COR-L47 (cell line): ENCODE results near the gene LYPD4.

Experiments
- DNase-seq: peaks from one replicate; lab custom pipeline; 2025; lab: John Stamatoyannopoulos, UW

Gene LYPD4

GRCh38 chr19:41850381-41850780 is 5.9 kb upstream of the LYPD4 start:
- no peak for DNase-seq

GRCh38 chr19:41849067-41849466 is 4.6 kb upstream of the LYPD4 start:
- DNase-seq = no peak

DNA sequence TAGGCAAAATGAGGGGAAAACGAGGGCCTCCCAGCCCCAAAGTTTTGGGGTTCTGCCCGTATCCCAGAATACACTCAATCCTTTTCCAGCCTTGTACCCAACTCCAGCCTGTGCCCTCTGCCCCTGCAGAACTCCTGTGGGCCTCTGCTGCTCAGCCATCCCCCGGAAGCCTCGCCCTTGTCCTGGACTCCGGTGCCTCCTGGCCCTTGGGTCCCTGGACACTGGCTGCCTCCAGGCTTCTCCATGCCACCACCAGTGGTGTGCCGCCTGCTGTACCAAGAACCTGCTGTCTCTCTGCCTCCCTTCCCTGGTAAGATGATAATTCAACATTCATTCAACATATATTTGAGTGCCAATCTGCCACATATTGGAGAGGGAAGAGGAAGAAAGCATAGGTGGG is 4.2 kb upstream of the LYPD4 start:
- no peak for DNase-seq

DNA sequence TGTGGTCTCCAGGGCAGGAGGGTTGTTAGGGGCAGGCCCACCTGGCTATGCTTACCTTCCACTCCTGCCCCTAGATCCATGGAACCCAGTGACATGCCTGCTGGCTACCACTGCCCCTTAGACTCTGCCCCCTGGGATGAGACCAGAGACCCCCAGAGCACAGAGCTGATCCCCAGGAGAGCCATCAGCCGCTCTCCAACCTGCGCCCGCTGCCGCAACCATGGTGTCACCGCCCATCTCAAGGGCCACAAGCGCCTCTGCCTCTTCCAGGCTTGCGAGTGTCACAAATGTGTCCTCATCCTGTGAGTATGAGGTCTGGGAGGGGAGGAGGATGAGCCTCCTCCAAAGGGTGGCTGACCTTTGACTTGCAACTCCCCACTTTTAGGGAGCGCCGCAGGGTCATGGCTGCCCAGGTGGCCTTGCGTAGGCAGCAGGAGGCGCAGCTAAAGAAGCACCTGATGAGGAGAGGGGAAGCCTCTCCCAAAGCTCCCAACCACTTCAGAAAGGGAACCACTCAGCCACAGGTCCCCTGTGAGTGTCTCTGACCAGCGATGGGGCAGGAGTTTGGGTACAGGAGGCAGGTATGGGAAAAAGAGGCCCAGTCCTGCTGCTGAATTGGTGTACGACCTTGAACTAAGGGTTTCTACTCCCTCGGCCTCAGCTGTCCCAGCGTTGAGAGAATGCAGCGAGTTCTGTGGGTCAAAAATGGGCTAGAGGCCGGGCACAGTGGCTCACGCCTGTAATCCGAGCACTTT is 3.0 kb upstream of the LYPD4 start:
- no peak for DNase-seq

DNA sequence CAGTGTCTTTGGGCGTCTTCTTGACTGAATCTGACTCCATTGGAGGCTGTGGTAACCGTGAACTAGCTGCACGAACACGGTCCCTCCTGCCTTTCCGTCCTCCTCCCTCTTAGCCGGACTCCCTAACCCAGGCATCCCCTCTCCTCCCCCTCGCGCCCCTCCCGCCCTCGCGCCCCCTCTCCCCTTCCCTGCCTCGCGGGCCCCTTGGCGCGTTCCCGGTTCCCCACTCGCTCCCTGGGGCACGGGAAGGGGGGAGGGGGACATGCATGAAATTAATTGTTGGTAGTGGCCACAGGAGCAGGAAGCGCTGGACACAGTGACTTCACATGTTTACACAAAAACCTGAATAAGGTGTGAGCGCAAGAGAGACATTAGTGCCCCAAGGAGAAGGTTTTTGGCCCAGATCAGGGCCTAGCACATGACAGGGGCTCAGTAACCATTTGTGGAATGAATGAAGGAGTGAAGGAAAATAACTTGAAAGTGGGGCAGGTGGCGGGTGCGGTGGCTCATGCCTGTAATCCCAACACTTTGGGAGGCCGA is 638 bp upstream of the LYPD4 start:
- no peak for DNase-seq

- no peak for DNase-seq
Observed at GRCh38 chr19:41845001-41845050, 343 bp upstream of the LYPD4 start, which contains the start of gene DMRTC2. Gene DMRTC2 (plus strand): TSS chr19:41845042. CDS start chr19:41847429, 2,387 bp downstream.

- DNase-seq = no peak
Observed at GRCh38 chr19:41843371-41843770, 1.1 kb downstream of the LYPD4 start.

DNA sequence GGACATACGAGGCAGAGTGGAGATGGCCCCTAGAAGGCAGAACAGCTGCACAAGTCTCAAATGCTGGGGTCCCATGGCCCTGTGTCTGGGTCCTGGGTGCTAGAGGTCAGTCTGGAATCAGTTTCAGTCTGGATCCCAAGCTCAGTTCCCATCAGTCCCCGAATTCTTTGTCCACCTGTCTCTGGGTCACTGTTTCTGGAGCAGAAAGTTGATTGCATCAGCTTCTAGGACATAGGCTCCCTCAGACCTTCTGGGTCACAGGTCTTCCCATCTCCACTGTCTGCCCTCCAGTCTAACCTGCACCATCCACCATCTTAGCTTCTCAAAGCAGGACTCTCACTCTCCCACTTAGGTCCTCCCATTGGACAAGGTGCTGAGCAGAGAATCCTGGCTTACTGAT is 5.3 kb downstream of the LYPD4 start:
- no peak for DNase-seq

DNA sequence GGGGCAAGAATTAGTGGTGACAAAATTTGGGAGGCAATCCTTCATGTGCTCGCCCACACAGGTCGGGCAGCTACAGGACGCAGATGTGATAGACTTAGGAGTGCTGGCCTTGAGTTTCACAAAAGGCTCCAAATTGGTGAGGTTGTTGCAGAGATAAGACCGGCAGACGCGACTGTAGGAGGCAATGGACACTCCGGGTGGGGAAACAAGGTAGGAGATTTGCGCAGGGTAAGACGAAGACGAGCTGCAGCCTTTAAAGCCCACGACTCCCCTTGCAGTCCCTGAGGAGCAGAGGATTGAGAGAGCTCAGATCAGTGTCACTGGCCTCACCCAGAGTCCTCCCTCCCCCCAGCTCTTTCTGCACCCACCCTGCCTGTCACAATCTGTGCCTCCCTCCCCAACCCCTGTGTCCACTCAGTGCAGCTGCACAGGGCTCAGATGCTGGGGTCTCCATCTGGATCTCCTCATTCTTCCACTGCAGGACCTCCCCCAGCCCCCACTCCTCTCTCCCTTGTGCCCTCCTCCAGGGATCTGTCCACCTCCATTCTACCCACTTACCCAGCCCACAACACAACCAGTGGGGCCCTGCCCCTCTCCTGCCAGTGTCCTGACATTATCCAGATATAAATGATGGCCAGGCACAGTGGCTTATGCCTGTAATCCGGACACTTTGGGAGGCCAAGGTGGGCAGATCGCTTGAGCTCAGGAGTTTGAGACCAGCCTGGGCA is 6.3 kb downstream of the LYPD4 start:
- DNase-seq = no peak

DNA sequence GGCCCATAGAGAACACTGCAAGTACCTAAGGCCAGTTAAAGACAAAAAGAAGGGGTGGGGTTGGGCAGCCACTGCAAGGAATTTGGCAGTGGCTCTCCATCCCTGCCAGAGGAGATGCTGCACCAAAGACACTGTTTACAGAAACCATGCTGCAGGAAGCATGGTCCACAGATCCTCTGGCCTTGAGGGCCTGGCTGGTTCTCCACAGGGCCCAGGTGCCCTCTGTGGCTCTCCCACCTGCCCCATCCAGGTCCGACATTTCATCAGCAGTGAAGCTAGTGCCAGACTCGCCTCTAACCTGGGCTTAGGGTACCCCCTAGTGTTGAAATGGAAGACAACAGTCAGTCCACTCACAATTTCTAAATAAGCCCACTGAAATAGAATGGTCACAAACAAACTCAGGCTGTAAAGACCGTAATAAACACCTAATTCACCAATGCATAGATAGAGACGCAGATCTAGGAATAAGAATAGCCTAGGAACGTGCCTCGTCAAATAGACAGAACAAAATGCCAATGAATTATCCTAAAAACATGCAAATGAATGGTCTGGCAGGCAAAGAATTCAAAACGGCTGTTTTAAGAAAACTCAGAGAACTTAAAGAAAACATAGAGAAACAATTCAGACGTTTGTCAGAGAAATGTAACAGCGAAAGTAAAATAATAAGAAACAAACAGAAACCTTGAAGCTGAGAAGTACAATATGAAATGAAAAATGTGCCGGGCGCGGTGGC is 23.3 kb downstream of the LYPD4 start:
- DNase-seq = peak; percentile 69

- DNase-seq = no peak
Observed at GRCh38 chr19:41816761-41817160, 27.7 kb downstream of the LYPD4 start.

DNA sequence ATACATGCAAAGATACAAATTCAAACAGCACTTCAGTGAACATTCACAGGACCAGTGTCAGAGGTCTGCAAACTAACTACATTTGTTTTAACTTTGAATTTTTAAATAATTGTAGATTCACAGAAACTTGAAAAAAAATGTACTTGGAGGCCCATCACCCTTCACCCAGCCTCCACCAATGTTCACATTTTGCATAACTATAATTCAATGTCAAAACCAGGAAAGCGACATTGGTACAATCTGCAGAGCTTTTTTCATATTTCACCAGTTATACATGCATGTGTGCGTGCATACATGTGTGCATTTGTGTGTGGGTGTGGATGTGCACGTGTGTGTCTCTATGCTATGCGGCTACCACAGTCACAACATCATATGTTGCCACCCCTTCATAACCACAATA is 29.2 kb downstream of the LYPD4 start:
- no peak for DNase-seq

GRCh38 chr19:41813911-41814310 is 30.6 kb downstream of the LYPD4 start:
- DNase-seq = no peak

DNA sequence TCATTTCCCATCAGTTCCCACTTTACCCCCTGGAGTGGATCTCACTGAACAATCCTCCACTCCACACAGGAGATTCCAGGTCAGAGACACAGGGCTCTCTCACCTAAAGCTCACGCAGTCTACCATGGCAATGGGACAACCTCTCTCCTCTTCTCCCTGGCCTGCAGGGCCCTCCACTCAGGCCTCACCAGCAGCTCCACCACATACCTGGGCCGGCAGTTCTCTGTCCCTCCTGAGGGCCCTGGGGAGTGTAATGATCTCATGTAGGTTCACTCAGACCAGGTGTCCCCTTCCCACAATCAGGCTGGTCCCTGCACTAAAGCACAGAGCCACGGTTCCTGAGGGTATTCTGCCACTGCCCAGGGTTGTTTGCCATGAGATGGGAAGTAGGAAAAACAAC is 32.5 kb downstream of the LYPD4 start:
- no peak for DNase-seq

GRCh38 chr19:41811036-41811435 is 33.4 kb downstream of the LYPD4 start:
- DNase-seq = no peak

DNA sequence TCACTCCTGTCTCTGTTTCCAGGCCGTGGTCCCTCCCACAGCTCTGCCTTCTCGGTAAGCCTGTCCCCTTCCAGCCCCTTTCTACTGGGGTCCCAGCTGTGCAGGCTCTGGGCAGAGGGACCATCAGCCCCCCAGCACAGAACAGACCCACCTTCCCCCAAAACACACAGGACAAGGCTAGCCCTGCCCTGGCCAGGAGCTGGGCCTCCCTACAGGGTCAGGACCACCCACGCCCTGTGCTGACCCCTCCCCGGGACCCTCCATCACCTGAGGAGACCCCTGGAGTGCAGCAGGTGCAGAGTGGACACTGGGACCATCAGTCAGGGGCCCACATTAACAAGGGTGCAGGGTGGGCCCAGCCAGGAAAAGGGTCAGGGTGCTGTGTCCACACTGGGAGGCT is 34.2 kb downstream of the LYPD4 start:
- DNase-seq = no peak

DNA sequence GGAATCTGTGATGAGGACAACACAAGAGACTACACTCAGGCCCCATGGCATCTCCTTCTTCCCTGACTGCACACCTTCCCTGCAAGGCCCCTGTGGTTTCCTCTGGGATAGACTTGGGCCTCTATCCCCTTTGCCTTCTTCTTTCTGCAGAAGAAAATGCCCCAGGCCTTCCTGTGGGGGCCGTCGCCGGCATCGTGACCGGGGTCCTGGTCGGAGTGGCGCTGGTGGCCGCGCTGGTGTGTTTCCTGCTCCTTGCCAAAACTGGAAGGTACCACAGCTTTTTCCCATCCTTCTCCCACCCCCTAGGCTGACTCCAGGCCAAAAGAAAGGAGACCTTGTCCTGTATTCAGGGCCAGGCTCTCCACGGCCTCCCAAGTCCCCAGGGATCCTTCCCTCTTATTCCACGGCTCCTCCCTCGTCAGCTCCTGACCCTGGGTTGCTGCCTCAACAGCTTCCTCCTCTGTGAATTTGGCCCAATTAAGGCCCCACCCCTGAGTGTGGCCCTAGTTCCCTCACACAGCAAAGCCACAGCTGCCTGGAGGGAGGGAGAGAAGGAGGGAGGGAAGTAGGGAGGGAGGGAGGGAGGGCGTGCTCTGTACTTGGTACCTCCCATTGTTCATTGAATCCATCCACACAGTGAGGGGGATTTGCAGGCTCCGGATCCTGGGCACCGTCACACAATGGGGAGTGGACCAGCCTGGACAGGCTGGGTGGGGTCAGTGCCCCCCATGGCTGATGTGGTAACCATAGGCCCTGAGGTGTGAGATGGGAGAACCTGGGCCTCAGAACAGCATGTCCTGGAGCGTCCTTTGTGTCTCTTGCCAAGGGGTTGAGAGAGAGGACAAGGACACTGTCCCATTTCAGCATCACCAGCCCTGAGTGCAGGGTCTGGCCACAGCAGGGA is 35.6 kb downstream of the LYPD4 start:
- no peak for DNase-seq

- DNase-seq = no peak
Observed at GRCh38 chr19:41807176-41807575, 37.3 kb downstream of the LYPD4 start.

- no peak for DNase-seq
Observed at GRCh38 chr19:41804336-41804735, 40.1 kb downstream of the LYPD4 start.

DNA sequence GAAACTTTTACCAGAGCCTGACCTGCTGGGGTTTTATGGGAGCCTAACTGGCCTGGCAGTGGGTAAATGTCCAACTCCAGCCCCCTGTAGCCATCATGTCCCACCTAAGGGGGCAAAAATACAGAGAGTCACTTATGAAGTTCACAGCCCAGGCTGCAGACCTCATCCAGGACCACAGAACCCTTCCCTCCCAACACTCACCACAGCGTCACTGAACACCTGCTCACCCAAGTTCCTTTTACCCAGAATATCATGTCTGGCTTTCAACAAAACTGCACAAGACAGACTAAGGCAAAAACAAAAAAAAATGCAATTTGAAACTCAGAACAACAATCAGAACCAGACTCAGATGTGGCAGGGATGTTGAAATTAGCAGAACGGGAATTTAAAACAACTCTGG is 41.7 kb downstream of the LYPD4 start:
- no peak for DNase-seq

DNA sequence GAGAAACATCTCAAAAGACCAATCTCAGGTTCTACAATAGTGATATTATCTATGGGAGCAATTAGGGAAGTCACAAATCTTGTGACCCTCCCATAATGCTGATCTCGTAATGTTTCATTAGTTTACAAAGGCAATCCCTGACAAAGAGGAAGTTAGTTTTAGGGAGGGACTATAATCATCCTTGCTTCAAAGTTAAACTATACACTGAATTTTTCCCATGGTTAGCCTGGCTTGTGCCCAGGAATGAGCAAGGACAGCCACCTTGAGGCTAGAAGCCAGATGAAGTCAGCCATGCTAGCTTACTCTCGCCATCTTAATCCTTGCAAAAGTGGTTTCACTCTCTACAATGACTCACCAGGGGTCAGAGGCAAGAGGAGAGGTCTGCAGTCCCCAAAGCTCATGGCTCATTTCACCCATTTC is 42.7 kb downstream of the LYPD4 start:
- no peak for DNase-seq

GRCh38 chr19:41801031-41801430 is 43.5 kb downstream of the LYPD4 start:
- no peak for DNase-seq
